GM21825 (cell line): ENCODE measurements around the gene FBXL5.

Experiments
- ATAC-seq: cut with Tn5 transposase; IDR thresholded peaks from one replicate; pipeline ENCODE4 v1.9.1; 2021; ENCODE audit warnings: mild to moderate bottlenecking, moderate library complexity; ENCODE audit not compliant: unreplicated experiment

FBXL5 gene

DNA sequence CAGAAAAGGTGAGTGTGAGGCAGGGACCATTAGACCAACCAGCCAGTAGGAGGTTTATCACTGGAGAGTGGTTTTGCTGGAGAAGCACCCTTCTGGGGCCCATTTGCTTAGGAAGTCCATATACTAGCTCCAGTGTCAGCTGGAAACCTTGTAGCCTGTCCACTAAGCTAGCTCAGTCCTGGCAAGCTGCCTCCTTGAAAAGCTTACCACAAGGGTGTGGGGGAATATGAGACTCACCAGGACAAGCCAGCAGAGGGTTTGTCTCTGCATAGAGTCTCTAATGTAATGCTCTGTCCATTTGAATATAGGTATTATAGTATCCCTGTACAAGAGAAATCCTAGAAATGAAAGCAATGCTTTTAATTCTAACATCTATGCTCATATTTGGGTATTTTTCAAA lies 86.3 kb downstream of the FBXL5 start:
- no peak for ATAC-seq

- ATAC-seq: no peak
Observed at GRCh38 chr4:15563871-15564270, 91.3 kb downstream of the FBXL5 start.

DNA sequence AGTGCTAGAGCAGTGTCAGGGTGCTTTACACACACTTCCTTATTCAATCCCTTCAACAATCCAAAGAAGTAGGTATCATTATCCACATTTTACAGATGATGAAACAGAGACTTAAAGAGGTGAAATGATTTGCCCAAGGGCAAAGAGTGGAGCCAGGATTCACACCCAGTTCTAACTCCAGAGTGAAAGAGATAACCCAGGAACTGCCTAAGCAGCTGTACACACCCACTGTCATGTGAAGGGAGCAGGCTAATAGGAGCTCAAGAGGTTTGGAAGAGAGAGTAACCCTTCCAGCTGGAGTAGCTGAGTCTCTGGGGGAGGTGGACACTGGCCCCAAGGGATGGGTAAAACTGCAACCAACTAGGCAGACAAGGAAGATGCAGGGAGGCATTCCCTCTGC lies 92.5 kb downstream of the FBXL5 start:
- ATAC-seq: no peak

- ATAC-seq: no peak
Observed at GRCh38 chr4:15562114-15562513, 93.0 kb downstream of the FBXL5 start.

DNA sequence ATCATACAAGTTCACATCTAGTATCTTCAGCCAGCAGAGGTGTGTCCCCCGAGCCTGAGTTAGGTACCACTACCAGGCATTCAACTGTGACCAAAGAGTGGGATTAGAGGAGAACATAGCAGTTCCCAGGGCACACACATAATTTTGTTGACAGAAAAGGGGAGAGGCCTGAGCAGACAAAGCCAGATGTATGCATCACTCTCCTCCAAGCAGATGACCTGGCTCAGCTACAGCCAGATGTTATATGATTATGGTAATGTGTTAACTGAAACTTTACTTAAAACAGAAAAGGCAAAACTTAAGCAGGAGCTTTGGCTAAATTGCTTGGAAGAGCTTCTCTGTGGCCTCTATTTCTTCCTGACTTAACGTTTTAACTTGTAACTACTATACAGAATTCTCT lies 96.6 kb downstream of the FBXL5 start:
- no peak for ATAC-seq

GRCh38 chr4:15557786-15558550 lies 97.2 kb downstream of the FBXL5 start:
- no peak for ATAC-seq

GRCh38 chr4:15556511-15557092 lies 98.6 kb downstream of the FBXL5 start:
- no peak for ATAC-seq
